ENCODE results near the gene CTR9.
A peak's percentile ranks its signal among the peaks of the same experiment; 100 is the strongest.

DNA sequence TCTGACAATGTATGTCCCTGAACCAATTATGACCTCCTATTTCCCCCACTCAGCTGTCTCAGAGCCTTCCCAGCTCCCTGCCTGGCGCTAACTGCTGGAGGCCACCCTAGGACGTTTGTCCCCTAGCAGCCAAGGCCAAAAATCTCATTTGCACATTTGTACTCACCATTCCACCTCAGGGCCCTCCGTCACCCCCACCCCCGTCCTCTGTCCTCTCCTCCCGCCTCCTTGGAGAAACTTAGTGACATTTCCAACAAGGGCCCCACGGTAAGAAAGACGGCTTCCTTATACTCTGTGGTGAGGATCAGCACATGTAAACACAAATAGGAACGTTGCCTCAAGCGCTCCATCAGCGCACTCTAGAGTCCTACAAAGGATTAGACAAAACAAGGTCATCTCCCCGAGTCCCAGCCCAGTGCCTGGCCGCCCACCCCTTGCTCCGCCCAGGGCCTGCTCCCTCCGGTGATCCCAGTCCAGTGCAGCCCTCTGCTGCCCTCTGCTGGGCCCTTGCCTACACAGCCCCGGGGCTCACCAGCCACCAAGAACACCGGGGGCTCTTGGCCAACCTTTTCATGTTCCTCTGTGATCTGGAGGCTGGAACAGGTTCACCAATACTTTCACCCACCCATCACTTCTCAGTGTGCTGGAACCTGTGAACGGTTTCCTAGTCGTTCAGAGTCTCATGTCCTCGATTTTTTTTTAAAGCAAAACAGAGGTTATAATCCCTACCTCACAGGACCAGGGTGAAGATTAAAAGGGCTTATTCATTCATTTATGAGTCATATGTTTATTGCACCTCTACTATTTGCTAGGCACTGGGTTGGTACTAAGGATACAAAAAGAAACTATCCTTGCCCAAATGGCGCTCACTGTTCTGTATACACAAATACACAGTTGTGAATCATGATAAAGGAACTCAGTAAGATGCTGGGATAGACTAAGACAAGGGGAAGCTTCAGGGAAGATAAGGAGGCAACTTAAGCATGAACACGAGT, 15.3 kb upstream of the CTR9 start:
- TF ChIP-seq, protein P1, sequence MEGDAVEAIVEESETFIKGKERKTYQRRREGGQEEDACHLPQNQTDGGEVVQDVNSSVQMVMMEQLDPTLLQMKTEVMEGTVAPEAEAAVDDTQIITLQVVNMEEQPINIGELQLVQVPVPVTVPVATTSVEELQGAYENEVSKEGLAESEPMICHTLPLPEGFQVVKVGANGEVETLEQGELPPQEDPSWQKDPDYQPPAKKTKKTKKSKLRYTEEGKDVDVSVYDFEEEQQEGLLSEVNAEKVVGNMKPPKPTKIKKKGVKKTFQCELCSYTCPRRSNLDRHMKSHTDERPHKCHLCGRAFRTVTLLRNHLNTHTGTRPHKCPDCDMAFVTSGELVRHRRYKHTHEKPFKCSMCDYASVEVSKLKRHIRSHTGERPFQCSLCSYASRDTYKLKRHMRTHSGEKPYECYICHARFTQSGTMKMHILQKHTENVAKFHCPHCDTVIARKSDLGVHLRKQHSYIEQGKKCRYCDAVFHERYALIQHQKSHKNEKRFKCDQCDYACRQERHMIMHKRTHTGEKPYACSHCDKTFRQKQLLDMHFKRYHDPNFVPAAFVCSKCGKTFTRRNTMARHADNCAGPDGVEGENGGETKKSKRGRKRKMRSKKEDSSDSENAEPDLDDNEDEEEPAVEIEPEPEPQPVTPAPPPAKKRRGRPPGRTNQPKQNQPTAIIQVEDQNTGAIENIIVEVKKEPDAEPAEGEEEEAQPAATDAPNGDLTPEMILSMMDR (IDR thresholded peaks at IDR 0.05; ENCODE audit: low read depth, low read length): peak; percentile 82
- TF ChIP-seq POLR2A (IDR thresholded peaks at IDR 0.05; ENCODE audit: extremely low read depth, insufficient read length): no peak

All from NB4 (cell line).